ENCODE measurements around the gene C1QL2. TPM values are rescaled to one million over a fixed set of nuclear protein-coding genes. Genes with fewer than 3 reads are reported as not detected.

C1QL2 gene
- polyA plus RNA-seq, 1 donor from 2014 or later, result not detected

DNA sequence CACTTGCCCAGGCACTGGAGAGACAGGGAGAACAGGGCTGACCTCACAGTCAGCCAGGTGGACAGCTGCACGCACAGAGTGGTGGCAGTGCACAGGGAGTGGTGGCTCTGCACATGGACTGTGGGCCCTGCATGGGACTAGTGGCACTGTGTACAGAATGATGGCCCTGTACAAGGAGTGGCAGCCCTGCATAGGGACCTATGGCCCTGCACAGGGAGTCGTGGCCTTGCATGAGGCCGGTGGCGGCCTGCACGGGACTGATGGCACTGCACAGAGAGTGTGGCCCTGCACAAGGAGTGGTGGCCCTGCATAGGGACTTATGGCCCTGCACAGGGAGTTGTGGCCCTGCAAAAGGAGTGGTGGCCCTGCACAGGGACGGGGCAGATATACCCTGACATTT lies 46.0 kb upstream of the C1QL2 start:
- Histone ChIP-seq H2AFZ (ENCODE audit: low read depth, low read length) (no peak overlapping the region), H3K4me2 (ENCODE audit: low read length) (no peak overlapping the region), H3K9ac (ENCODE audit: low read length) (no peak overlapping the region), H4K20me1 (ENCODE audit: insufficient read depth) (no peaks in the 10 kb centered on the region), H3K27ac (ENCODE audit: low read length) (no peak overlapping the region), H3K27me3 (ENCODE audit: insufficient read depth, low read depth, low read length) (no peaks in the 10 kb centered on the region), H3K4me3 (ENCODE audit: low read length) (no peak overlapping the region), H3F3A (ENCODE audit: insufficient read depth, low read length, poor library complexity, severe bottlenecking) (no peaks in the 10 kb centered on the region), H3K36me3 (ENCODE audit: insufficient read depth, low read length) (no peaks in the 10 kb centered on the region), H3K9me3 (ENCODE audit: low read length) (no peaks in the 10 kb centered on the region), H3K9me2 (ENCODE audit: insufficient read depth, low read length) (no peaks in the 10 kb centered on the region), H3K79me2 (replicated peaks; ENCODE audit: insufficient read depth, low read length) (no peaks in the 10 kb centered on the region)
- TF ChIP-seq, protein P1, sequence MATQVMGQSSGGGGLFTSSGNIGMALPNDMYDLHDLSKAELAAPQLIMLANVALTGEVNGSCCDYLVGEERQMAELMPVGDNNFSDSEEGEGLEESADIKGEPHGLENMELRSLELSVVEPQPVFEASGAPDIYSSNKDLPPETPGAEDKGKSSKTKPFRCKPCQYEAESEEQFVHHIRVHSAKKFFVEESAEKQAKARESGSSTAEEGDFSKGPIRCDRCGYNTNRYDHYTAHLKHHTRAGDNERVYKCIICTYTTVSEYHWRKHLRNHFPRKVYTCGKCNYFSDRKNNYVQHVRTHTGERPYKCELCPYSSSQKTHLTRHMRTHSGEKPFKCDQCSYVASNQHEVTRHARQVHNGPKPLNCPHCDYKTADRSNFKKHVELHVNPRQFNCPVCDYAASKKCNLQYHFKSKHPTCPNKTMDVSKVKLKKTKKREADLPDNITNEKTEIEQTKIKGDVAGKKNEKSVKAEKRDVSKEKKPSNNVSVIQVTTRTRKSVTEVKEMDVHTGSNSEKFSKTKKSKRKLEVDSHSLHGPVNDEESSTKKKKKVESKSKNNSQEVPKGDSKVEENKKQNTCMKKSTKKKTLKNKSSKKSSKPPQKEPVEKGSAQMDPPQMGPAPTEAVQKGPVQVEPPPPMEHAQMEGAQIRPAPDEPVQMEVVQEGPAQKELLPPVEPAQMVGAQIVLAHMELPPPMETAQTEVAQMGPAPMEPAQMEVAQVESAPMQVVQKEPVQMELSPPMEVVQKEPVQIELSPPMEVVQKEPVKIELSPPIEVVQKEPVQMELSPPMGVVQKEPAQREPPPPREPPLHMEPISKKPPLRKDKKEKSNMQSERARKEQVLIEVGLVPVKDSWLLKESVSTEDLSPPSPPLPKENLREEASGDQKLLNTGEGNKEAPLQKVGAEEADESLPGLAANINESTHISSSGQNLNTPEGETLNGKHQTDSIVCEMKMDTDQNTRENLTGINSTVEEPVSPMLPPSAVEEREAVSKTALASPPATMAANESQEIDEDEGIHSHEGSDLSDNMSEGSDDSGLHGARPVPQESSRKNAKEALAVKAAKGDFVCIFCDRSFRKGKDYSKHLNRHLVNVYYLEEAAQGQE (IDR thresholded peaks at IDR 0.05; ENCODE audit: borderline replicate concordance), result no peak
- TF ChIP-seq SMC3 (conservative IDR thresholded peaks at IDR 0.05; ENCODE audit: poor library complexity) (no peak), RAD21 (conservative IDR thresholded peaks at IDR 0.05) (no peak)
- TF ChIP-seq, protein P2, sequence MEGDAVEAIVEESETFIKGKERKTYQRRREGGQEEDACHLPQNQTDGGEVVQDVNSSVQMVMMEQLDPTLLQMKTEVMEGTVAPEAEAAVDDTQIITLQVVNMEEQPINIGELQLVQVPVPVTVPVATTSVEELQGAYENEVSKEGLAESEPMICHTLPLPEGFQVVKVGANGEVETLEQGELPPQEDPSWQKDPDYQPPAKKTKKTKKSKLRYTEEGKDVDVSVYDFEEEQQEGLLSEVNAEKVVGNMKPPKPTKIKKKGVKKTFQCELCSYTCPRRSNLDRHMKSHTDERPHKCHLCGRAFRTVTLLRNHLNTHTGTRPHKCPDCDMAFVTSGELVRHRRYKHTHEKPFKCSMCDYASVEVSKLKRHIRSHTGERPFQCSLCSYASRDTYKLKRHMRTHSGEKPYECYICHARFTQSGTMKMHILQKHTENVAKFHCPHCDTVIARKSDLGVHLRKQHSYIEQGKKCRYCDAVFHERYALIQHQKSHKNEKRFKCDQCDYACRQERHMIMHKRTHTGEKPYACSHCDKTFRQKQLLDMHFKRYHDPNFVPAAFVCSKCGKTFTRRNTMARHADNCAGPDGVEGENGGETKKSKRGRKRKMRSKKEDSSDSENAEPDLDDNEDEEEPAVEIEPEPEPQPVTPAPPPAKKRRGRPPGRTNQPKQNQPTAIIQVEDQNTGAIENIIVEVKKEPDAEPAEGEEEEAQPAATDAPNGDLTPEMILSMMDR (IDR thresholded peaks at IDR 0.05; ENCODE audit: poor library complexity, severe bottlenecking), result no peak

DNA sequence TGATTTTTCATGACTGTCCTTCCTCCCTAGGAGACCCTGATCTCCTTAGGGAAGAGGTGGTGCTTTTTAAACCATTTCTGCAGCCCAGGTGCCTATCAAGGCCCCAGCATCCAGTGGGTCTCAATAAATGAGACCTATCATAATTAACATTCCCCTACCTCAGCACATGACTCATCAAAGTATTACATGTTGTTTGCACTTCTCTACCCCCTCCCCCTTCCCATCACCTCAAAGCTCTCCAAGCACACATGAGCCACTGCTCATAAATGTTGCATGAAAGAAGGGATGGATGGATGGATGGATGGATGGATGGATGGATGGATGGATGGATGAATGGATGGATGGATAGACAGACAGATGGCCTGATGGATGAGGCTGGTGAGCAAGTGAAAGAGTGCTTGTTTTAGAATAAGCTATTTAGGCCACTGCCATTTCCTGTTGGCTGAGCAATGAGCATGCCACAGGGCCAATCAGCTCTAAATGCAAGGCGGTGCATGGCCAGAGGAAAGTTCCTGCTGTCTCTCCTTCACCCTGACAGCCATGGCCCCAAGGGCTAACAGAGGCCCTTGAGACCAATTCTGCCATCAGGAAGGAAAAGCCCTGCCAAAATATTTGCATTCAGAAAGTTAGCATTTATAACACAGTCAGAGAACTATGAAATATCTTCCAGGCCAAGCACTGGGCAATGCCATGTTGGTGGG lies 44.2 kb upstream of the C1QL2 start:
- Histone ChIP-seq H3K9me3 (ENCODE audit: low read length) (no peaks in the 10 kb centered on the region), H3K36me3 (ENCODE audit: insufficient read depth, low read length) (no peaks in the 10 kb centered on the region), H3K4me2 (ENCODE audit: low read length) (no peak overlapping the region), H3K27me3 (ENCODE audit: insufficient read depth, low read depth, low read length) (no peaks in the 10 kb centered on the region), H3K9ac (ENCODE audit: low read length) (no peak overlapping the region), H3K27ac (ENCODE audit: low read length) (no peak overlapping the region), H3K4me3 (ENCODE audit: low read length) (no peak overlapping the region), H3K9me2 (ENCODE audit: insufficient read depth, low read length) (no peaks in the 10 kb centered on the region), H4K20me1 (ENCODE audit: insufficient read depth) (no peaks in the 10 kb centered on the region), H3F3A (ENCODE audit: insufficient read depth, low read length, poor library complexity, severe bottlenecking) (no peaks in the 10 kb centered on the region), H2AFZ (ENCODE audit: low read depth, low read length) (no peak overlapping the region), H3K79me2 (replicated peaks; ENCODE audit: insufficient read depth, low read length) (no peaks in the 10 kb centered on the region)
- TF ChIP-seq, protein P2 (IDR thresholded peaks at IDR 0.05; ENCODE audit: poor library complexity, severe bottlenecking), result no peak
- TF ChIP-seq RAD21 (conservative IDR thresholded peaks at IDR 0.05) (no peak), SMC3 (conservative IDR thresholded peaks at IDR 0.05; ENCODE audit: poor library complexity) (no peak), EZH2 (IDR thresholded peaks at IDR 0.05; ENCODE audit: borderline replicate concordance, insufficient read depth, low read length, poor library complexity, severe bottlenecking) (no peak), TAF1 (IDR thresholded peaks at IDR 0.05; ENCODE audit: low read depth) (no peak), POLR2AphosphoS5 (IDR thresholded peaks at IDR 0.05) (no peak), MXI1 (conservative IDR thresholded peaks at IDR 0.05; ENCODE audit: poor library complexity, severe bottlenecking) (no peak), EP300 (conservative IDR thresholded peaks at IDR 0.05; ENCODE audit: poor library complexity, severe bottlenecking) (no peak)
- TF ChIP-seq, protein P1 (IDR thresholded peaks at IDR 0.05; ENCODE audit: borderline replicate concordance), result no peak
